Measurements from ENCODE around the gene PHF5A. TPM values are rescaled to one million over a fixed set of nuclear protein-coding genes. Genes with fewer than 3 reads are reported as not detected.
A peak's percentile ranks its signal among the peaks of the same experiment; 100 is the strongest.

The PHF5A gene
- total and polyA plus RNA-seq, 4 donors = 28.9 to 89.6 (median 40.0) TPM

DNA sequence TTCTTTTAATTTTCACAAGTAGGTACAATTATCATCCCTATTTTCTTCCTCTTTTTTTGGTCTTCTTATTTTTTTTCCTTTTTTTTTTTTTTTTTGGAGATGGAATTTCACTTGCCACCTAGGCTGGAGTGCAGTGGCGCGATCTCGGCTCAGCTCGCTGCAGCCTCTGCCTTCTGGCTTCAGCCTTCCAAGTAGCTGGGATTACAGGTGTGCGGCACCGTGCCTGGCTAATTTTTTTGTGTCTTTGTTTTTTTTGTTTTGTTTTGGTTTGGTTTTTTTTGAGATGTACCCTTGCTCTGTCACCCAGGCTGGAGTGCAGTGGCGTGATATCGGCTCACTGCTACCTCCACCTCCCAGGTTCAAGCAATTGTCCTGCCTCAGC lies 38.5 kb downstream of the PHF5A start:
- H3K9me3 ChIP-seq (ENCODE audit: control insufficient read depth in 4 of 4, insufficient read depth in 3 of 4, low read length in 3 of 4) = no peaks in the 10 kb centered on the region
- TF ChIP-seq, protein P1, sequence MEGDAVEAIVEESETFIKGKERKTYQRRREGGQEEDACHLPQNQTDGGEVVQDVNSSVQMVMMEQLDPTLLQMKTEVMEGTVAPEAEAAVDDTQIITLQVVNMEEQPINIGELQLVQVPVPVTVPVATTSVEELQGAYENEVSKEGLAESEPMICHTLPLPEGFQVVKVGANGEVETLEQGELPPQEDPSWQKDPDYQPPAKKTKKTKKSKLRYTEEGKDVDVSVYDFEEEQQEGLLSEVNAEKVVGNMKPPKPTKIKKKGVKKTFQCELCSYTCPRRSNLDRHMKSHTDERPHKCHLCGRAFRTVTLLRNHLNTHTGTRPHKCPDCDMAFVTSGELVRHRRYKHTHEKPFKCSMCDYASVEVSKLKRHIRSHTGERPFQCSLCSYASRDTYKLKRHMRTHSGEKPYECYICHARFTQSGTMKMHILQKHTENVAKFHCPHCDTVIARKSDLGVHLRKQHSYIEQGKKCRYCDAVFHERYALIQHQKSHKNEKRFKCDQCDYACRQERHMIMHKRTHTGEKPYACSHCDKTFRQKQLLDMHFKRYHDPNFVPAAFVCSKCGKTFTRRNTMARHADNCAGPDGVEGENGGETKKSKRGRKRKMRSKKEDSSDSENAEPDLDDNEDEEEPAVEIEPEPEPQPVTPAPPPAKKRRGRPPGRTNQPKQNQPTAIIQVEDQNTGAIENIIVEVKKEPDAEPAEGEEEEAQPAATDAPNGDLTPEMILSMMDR (IDR thresholded peaks at IDR 0.05; ENCODE audit: control extremely low read depth, extremely low read depth) = no peak
- DNase-seq = no peak
- no peak for ATAC-seq (ENCODE audit: insufficient read depth, low FRiP score)
- H3K27me3 ChIP-seq (ENCODE audit: control insufficient read depth in 3 of 3, insufficient read depth in 3 of 3, low read length in 2 of 3) = no peaks in the 10 kb centered on the region
- peaks cover 6 to 27% (median 14%) of the 10 kb centered on the region in 4 donors for H3K36me3 ChIP-seq (ENCODE audit: control insufficient read depth in 4 of 4, insufficient read depth in 4 of 4, low read length in 4 of 4)
- no peak overlapping the region for H3K9ac ChIP-seq (ENCODE audit: insufficient read depth in 1 of 2, low read length in 2 of 2)
- no peak overlapping the region for H3K27ac ChIP-seq (ENCODE audit: low read depth in 1 of 2, low read length in 1 of 2)
- H3K4me1 ChIP-seq (ENCODE audit: control insufficient read depth in 5 of 5, insufficient read depth in 5 of 5, low read length in 5 of 5) = peaks cover 0 to 5% (median 0%) of the 10 kb centered on the region in 5 donors
- H3K4me3 ChIP-seq = no peak overlapping the region
- WGBS, 2 donors = 95 to 98% methylated on average over 8 of the region's 8 CpGs

DNA sequence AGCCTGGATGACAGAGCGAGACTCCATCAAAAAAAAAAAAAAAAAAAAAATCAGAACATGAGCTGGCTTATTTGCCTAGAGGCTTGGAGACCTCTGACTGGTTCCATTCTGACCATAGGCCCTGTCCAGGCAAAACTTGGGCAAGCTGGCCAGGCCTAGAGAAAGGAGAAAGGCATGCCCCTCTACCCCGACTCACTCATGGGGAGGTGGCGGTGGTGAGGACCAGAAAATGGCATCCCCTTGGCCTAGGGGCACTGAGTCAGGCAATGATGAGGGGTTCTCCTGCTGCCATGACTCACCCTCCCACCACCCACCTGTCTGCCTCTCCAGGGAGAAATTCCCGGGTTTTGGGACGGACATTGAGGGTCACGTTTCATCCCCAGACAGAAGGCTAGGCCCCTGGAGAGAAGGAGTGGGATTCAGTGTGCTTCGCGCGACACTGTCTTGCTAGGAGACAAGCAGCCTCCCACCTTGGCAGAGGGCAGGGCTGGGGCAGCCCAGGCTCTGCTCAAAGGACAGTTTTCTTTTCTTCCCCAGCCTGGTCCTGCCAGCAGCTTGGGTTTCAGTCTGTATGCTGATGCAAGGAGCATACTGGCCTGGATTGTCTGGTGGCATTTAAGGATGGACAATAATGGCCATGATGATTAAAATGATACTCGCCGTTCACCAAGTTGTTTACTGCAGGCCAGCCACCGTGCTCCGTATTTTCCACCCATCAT lies 39.1 kb downstream of the PHF5A start:
- TF ChIP-seq, protein P1 (IDR thresholded peaks at IDR 0.05; ENCODE audit: control extremely low read depth, extremely low read depth) = no peak
- no peak for DNase-seq
- peak overlapping the region in 1 of 2 donors; percentile 20 for H3K27ac ChIP-seq (ENCODE audit: low read depth in 1 of 2, low read length in 1 of 2)
- H3K9ac ChIP-seq (ENCODE audit: insufficient read depth in 1 of 2, low read length in 2 of 2) = no peak overlapping the region
- H3K4me1 ChIP-seq (ENCODE audit: control insufficient read depth in 5 of 5, insufficient read depth in 5 of 5, low read length in 5 of 5) = peaks cover 0 to 2% (median 0%) of the 10 kb centered on the region in 5 donors
- no peak for ATAC-seq (ENCODE audit: insufficient read depth, low FRiP score)
- H3K36me3 ChIP-seq (ENCODE audit: control insufficient read depth in 4 of 4, insufficient read depth in 4 of 4, low read length in 4 of 4) = peaks cover 6 to 21% (median 9%) of the 10 kb centered on the region in 4 donors
- no peaks in the 10 kb centered on the region for H3K9me3 ChIP-seq (ENCODE audit: control insufficient read depth in 4 of 4, insufficient read depth in 3 of 4, low read length in 3 of 4)
- H3K4me3 ChIP-seq = no peak overlapping the region
- WGBS, 2 donors = 92 to 97% methylated on average over 13 of the region's 13 CpGs
- no peaks in the 10 kb centered on the region for H3K27me3 ChIP-seq (ENCODE audit: control insufficient read depth in 3 of 3, insufficient read depth in 3 of 3, low read length in 2 of 3)

DNA sequence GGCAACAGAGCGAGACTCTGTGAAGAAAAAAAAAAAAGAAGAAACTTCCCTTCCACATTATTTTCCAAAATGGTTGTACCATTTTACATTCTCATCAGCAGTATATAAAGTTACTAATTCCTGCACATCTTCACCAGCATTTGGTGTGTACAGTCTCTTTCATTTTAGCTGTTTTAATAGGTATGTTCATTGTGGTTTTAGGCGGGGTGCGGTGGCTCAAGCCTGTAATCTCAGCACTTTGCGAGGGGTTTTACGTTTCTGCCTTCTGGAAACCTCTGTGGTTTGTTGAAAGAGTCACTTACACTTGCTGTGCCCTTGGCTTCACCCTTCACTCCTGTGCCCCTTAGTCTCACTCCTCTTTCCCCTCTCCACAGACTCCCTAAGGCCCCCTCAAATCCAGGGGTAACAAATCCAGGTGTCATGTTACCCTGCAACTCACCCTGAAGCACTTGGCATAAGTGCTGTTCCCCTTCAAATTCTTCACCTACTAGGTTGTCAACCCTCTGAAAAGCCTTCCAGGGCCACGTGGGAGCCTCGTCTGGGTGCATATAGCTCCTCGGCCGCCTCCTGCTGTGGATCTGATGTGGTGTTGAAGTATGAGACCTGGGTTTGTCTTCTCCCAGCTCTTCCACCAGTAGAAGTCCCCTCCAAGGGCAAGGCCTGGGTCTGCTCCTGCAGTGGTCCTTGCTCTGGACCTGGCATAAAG lies 42.7 kb downstream of the PHF5A start:
- DNase-seq (peak in 2 of 3 donors; percentile 23 to 37), ATAC-seq (ENCODE audit: insufficient read depth, low FRiP score) (no peak)
- H3K9ac ChIP-seq (ENCODE audit: insufficient read depth in 1 of 2, low read length in 2 of 2) = no peak overlapping the region
- 59 to 67% methylated on average over 9 of the region's 9 CpGs for WGBS, 2 donors
- no peaks in the 10 kb centered on the region for H3K27me3 ChIP-seq (ENCODE audit: control insufficient read depth in 3 of 3, insufficient read depth in 3 of 3, low read length in 2 of 3)
- H3K4me1 ChIP-seq (ENCODE audit: control insufficient read depth in 5 of 5, insufficient read depth in 5 of 5, low read length in 5 of 5) = no peaks in the 10 kb centered on the region
- peaks cover 0 to 11% (median under 1%) of the 10 kb centered on the region in 4 donors for H3K36me3 ChIP-seq (ENCODE audit: control insufficient read depth in 4 of 4, insufficient read depth in 4 of 4, low read length in 4 of 4)
- no peaks in the 10 kb centered on the region for H3K9me3 ChIP-seq (ENCODE audit: control insufficient read depth in 4 of 4, insufficient read depth in 3 of 4, low read length in 3 of 4)
- TF ChIP-seq, protein P1 (IDR thresholded peaks at IDR 0.05; ENCODE audit: control extremely low read depth, extremely low read depth) = no peak
- H3K27ac ChIP-seq (ENCODE audit: low read depth in 1 of 2, low read length in 1 of 2) = no peak overlapping the region
- H3K4me3 ChIP-seq = no peak overlapping the region
